H1 (cell line): Measurements from ENCODE around the gene RDM1. TPM values are rescaled to one million over a fixed set of nuclear protein-coding genes. Genes with fewer than 3 reads are reported as not detected.

Experiments
- CBX5 ChIP-seq: fragments of 300-800, 300-1000 bp; sonication (generic); IDR thresholded peaks from 2 replicates; pipeline ENCODE4 v1.7.1; 2016; ENCODE audit warnings: antibody characterized with exemption, low read length, low read depth
- CHD1 ChIP-seq: IDR thresholded peaks from 2 replicates; pipeline ENCODE4 v1.6.1; 2012; ENCODE audit warnings: low read depth, low read length, improper control_type of control experiment
- CREB1 ChIP-seq: IDR thresholded peaks from 2 replicates; pipeline ENCODE4 v1.6.1; 2012; ENCODE audit warnings: inconsistent platforms
- EP300 ChIP-seq, 2 experiments: IDR thresholded peaks; 1 replicate in 1 of 2; 2 replicates in 1 of 2; pipeline ENCODE4 v1.6.1; 2011 to 2012; ENCODE audit warnings: low read depth in 2 of 2, low read length in 2 of 2, mild to moderate bottlenecking in 2 of 2, borderline replicate concordance in 1 of 2, inconsistent platforms in 1 of 2, moderate library complexity in 1 of 2
- FOSL1 ChIP-seq: IDR thresholded peaks from 2 replicates; pipeline ENCODE4 v1.6.1; 2011; ENCODE audit warnings: mild to moderate bottlenecking, low read depth, low read length, moderate library complexity; ENCODE audit not compliant: insufficient read depth
- KDM1A ChIP-seq: fragments of 200-600, 300-600 bp; sonication (generic); IDR thresholded peaks from 2 replicates; pipeline ENCODE4 v1.7.1; 2016; ENCODE audit warnings: mild to moderate bottlenecking, low read length, borderline replicate concordance
- RBBP5 ChIP-seq: IDR thresholded peaks from 2 replicates; pipeline ENCODE4 v1.7.1; 2012; ENCODE audit warnings: low read depth, mild to moderate bottlenecking, inconsistent platforms, low read length, moderate library complexity, borderline replicate concordance
- RXRA ChIP-seq: IDR thresholded peaks from 2 replicates; pipeline ENCODE4 v1.6.1; 2011; ENCODE audit warnings: low read depth, mild to moderate bottlenecking, low read length, moderate library complexity; ENCODE audit not compliant: insufficient read depth
- SAP30 ChIP-seq: fragments of 300-600 bp; sonication (generic); IDR thresholded peaks from 2 replicates; pipeline ENCODE4 v1.7.1; 2012; ENCODE audit warnings: low read length, moderate library complexity, mild to moderate bottlenecking, inconsistent platforms; ENCODE audit not compliant: insufficient read depth, insufficient replicate concordance
- SP1 ChIP-seq: IDR thresholded peaks from 2 replicates; pipeline ENCODE4 v1.6.1; 2011; ENCODE audit warnings: low read depth, low read length
- TCF12 ChIP-seq: IDR thresholded peaks from 2 replicates; pipeline ENCODE4 v1.6.1; 2011; ENCODE audit warnings: low read depth, mild to moderate bottlenecking, low read length
- polyA plus RNA-seq, 7 experiments: library from polyadenylated mRNA; depleted of rRNA in 3 of 7; stranded (reverse) in 5 of 7; unstranded in 2 of 7; fragments of >200 nt in 5 of 7; fragments of 200-250 nt in 2 of 7; gene quantifications; 1 replicate in 5 of 7; 2 replicates in 1 of 7; 4 replicates in 1 of 7; pipeline versions ENCODE4 v1.2.1 to v1.2.3, GENCODE V29; 2011 to 2013; ENCODE audit warnings: missing spikeins in 2 of 7, mixed read lengths in 2 of 7
- total RNA-seq: library from RNA; stranded (reverse); fragmentation: NEBNext Ultra II Directional; extraction: Animal tissue kit (Norgen Biotek cat#: 25700); gene quantifications from 2 replicates; pipeline ENCODE4 v1.2.1, GENCODE V29; 2021
- TF ChIP-seq, protein P1 (sequence below): IDR thresholded peaks from 2 replicates; pipeline ENCODE4 v1.6.1; 2012; ENCODE audit warnings: low read length, inconsistent platforms
- TF ChIP-seq, protein P2 (sequence below): IDR thresholded peaks from 2 replicates; pipeline ENCODE4 v1.6.1; 2011; ENCODE audit warnings: low read depth, mild to moderate bottlenecking, low read length; ENCODE audit not compliant: insufficient read depth

RDM1 gene
- total and polyA plus RNA-seq, 2 of the 8 experiments (the other 6 are each of a cell fraction or from before 2014, with no cell fraction given): 7.3 to 9.7 TPM

DNA sequence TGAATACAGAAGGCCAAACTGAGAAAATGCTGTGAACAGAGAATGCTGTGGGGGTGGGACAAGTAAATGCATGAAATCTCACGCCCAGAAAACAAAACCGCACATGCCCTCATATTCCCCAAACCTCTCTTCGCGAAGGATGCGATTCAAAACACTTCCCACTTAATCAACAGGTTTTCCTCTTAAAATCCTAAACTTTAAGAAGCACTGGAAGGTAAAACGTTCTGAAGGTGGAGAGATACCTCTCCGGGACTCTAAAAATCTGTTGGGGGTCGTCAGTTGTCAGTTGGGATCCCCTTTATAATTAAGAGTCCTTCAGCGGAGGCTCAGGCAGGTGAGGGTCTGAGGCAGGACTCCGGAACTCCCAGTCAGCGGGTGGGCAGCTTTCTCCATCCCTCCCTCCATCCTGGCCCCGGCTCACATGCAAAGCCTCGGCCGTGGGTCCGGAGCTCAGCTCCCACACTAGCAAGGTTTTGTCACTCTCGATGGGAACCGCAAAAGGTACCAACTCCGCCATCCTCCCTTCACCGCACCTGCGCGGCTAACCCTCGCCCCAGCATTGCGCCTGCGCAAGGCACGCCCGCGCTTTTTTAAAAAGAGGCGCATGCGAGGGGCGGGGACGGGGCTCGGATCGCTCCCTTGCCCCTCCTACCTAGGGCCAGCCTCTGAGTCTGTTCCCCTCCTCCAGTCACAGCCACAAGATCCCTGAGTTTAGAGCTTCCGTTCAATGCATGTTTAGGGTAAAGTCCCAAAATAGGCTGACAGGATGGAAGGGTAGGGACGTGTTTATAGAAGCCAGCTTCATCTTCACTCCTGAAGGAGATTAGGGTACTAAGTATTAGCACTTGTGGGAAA is at the start of gene RDM1 (continued):
- TF ChIP-seq SP1 (no peak), RBBP5 (no peak), EP300 (IDR thresholded peaks at IDR 0.05; ENCODE audit: borderline replicate concordance in 1 of 2, low read depth in 2 of 2, low read length in 2 of 2) (no peak), SAP30 (no peak), RXRA (no peak), FOSL1 (no peak), TCF12 (no peak), CBX5 (no peak), KDM1A (peak; percentile 19; the same call in 1 of the 2 replicates), CHD1 (no peak), CREB1 (no peak)
- TF ChIP-seq, protein P1, sequence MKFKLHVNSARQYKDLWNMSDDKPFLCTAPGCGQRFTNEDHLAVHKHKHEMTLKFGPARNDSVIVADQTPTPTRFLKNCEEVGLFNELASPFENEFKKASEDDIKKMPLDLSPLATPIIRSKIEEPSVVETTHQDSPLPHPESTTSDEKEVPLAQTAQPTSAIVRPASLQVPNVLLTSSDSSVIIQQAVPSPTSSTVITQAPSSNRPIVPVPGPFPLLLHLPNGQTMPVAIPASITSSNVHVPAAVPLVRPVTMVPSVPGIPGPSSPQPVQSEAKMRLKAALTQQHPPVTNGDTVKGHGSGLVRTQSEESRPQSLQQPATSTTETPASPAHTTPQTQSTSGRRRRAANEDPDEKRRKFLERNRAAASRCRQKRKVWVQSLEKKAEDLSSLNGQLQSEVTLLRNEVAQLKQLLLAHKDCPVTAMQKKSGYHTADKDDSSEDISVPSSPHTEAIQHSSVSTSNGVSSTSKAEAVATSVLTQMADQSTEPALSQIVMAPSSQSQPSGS: no peak
- TF ChIP-seq, protein P2, sequence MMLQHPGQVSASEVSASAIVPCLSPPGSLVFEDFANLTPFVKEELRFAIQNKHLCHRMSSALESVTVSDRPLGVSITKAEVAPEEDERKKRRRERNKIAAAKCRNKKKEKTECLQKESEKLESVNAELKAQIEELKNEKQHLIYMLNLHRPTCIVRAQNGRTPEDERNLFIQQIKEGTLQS: no peak
